A673 (cell line): ENCODE measurements around the gene HOXB3.

Experiments
- CTCF ChIP-seq: fragments of 300-800, 200-600 bp; sonication (generic); conservative IDR thresholded peaks from 2 replicates; pipeline ENCODE4 v1.5.1; 2017; ENCODE audit warnings: low read depth, mild to moderate bottlenecking, antibody characterized with exemption, low read length, moderate library complexity, mixed read lengths
- EZH2 ChIP-seq: fragments of 200-600 bp; sonication (generic); IDR thresholded peaks from 2 replicates; pipeline ENCODE4 v1.6.1; 2017; ENCODE audit warnings: borderline replicate concordance, low read depth, mild to moderate bottlenecking, mixed read lengths, antibody characterized with exemption, low read length; ENCODE audit not compliant: poor library complexity, severe bottlenecking

DNA sequence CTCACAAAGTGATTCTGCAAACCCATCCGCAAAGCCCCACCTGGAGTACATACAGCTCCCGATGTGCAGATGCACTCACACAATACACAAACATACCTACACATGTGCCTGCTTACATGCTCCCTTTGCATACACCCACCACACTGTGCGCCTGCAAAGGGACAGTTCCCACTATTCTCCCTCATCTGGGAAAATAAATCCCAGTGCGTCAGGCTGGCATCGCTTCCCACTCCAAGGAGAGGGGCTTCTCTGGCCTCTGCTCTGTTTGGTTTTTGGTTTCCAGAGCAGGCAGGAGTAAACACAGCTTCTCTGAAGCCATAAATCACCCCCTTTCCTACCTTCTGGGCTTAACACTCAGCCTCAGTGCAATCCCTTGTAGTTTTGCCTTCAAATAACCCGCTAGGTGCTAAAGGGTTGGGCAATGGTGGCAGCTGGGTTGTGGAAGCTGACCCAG is 26.6 kb downstream of the HOXB3 start:
- TF ChIP-seq CTCF (no peak), EZH2 (no peak)
